Brain pericyte (primary cell): ENCODE results near the gene DNASE1L3.
A peak's percentile ranks its signal among the peaks of the same experiment; 100 is the strongest.
"Not testable (repeated sequence)": the region's sequence is repeated elsewhere in the genome, so short reads cannot be mapped to it uniquely, and the experiment has no call there.

Source experiments
- DNase-seq: peaks from one replicate; pipeline ENCODE4 v3.0.0-alpha.2; 2012; ENCODE audit warnings: low read depth, low spot score

Gene DNASE1L3

DNA sequence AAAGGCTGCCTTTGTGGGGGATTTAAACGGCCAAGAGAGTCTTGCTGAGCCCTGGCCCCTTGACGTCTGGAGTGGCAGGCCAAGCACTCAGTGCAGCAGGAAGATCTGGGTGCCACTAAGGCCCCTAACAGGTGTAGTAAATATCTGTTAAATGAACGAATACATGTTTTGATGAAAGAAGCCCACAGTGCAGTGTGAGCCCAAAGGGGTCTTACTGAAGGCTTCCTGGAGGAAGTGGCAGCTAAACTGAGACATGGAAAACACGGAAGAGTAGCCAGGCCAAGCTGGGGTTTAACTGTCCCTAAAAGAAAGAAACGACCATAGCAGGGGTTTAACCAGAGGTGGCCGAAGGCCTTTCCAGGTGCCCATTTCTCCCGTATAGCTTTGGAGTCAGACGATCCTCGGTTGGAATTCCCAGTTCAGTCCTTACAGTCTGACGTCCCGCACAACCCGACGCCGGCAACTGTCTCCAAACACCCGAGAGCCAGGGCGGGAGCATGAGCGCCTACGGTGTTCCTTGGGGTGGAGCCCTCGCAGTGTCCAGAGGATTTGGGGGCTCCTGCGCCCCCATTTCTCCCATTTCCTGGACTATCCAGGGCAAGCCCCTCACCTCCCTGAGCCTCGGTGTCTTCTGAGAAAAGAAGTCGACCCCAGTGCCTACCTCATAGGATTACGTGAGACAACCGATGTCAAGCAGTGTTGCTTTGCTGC, 25.9 kb upstream of the DNASE1L3 start:
- DNase-seq, result no peak

DNA sequence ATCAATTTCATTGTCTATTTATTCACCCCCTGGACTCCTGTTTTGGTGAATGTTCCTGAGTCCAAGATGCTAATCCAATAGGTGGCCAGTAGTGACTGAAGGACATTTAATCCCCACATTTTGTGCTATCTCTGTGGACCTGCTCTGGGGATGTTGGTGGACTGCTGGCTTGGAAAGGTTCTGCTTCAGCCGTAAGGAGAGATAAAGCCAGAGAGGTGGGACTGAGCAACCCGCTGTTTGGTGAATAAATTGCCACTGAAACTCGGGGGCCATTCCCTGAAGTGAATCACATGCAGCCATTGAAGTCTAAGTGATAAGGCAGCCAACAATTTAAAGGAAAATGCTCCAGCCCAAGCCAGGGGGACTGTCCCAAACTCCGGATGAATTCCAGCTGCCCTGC, 25.2 kb upstream of the DNASE1L3 start:
- no peak for DNase-seq

DNA sequence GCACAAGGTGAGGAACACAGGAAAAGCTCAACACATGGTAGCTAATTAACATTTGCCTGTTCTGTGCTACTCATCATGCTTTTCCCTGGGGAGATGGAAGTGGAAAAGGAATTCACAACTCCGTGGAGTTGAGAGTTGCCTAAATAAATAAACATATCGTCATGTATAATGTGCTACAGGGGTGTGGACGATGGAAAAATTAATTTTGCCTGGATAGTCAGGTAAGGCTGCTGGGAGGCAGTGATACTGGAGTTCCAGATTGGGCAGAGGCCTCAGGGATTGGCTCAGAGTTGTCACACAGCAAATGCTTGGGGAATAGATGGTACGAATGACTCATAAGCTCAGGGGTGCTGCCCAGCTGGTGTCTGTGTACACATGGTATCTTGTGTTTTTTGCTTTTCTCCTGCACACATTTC, 23.8 kb upstream of the DNASE1L3 start:
- no peak for DNase-seq

DNA sequence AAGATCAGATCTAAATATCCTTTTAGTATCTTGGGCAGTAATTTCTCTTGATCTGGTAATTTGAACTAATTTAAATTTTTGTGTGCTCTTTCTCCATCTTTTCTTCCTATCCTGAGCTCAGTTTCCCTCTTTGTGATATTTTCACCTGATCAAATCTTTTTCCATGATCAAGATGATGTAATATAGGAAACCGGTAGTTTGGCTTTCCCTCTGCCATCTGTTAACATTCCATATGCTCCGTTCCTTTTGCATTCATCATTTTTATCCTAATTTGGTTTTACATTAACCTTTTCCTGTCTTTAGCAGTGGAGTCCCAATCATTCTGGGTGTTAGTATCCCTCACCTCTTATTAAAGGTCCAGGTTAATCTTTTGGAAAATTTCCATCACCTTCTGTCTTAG, 20.9 kb upstream of the DNASE1L3 start:
- no peak for DNase-seq

DNA sequence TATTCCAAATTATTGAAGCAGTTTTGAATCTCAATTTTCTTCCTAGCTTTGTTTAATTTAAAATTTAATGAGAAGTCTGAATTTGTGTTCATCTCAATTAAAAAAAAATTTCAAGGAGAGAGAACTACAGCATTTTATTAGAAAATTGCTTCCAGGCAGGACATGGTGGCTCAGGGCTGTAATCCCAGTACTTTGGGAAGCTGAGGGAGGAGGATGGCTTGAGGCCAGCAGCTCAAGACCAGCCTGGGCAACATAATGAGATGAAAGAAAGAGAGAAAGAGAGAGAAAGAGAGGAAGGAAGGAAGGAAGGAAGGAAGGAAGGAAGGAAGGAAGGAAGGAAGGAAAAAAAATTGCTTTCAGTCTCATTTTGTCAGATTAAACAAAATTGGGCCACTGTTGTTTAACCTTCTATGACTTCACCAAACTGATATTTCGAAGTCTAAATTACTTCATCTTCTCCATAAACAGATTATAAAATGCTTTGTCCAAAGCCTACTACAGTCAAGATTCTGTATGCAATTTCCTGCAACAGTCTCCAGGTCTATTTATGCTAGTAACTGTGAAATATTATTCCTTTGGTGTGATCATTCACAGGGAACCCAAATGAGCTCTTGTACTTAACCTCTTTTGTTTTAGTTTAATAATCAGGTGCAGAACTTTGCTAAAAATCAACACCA, 20.2 kb upstream of the DNASE1L3 start:
- DNase-seq, result no peak

DNA sequence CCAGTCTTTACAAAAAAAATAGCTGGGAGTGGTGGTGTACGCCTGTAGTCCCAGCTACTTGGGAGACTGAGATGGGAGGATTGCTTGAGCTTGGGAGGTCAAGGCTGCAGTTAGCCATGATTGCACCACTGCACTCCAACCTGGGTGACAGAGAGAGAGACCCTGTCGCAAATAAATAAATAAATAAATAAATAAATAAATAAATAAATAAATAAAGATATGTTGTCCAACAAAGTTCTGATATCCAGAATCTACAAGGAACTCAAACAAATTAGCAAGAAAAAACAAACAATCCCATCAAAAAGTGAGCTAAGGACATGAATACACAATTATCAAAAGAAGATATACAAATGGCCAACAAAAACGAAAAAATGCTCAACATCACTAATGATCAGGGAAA, 17.2 kb upstream of the DNASE1L3 start:
- not testable (repeated sequence) for DNase-seq

DNA sequence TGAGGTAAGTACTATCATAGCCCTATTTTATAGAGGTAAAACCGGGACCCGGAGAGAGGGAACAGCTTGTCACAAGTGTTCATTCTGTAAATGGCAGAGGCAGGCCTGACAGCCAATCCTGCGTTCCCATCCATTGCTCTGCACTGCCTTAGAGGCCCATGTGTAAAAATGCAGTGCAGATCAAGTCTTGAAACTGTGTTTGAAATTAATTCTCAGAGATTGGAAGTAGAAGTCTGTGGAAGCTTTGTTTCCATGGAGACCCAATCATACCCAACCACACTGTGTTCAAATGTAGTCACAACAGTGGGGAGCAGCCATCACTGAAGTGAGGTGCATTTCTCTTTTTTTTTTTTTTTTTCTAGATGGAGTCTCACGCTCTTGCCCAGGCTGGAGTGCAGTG, 13.1 kb upstream of the DNASE1L3 start:
- no peak for DNase-seq

DNA sequence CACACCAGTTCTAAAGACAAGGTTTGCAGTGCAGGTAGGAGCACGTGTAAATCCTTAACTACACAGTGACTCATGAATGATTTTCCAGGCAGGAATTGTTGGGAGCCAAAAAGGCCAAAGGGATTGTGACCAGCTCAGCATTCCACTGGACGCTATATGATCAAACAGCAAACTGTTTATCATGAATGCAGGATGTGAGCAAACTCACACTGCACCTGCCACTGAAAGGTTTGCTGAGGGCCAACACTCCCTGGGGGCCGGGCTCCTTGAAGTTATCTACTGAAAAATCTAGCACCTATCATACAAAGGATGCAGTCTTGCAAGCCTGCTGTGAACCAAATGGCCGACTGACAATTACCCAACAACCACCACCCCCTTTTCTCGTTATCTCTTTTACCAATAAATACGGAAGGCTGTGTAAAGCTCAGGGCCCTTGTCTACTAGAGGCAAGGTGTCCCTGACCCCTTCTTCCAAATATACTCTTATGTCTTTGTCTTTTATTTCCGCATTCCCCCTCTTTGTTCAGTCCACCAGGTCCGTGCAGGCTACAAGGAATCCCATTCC, 11.5 kb upstream of the DNASE1L3 start:
- no peak for DNase-seq

DNA sequence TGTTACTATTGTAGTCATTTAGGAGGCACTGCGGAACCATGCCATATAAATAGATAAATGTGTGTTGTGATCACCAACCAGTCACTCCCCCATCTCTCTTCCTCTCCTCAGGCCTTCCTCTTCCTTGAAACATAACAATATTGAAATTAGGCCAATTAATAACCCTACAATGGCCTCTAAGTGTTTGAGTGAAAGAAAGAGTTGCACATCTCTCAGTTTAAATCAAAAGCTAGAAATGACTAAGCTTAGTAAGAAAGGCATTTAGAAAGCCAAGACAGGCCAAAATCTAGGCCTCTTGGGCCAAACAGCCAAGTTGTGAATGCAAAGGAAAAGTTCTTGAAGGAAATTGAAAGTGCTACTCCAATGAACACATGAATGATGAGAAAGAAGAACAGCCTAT, 8.1 kb upstream of the DNASE1L3 start:
- DNase-seq, result no peak

DNA sequence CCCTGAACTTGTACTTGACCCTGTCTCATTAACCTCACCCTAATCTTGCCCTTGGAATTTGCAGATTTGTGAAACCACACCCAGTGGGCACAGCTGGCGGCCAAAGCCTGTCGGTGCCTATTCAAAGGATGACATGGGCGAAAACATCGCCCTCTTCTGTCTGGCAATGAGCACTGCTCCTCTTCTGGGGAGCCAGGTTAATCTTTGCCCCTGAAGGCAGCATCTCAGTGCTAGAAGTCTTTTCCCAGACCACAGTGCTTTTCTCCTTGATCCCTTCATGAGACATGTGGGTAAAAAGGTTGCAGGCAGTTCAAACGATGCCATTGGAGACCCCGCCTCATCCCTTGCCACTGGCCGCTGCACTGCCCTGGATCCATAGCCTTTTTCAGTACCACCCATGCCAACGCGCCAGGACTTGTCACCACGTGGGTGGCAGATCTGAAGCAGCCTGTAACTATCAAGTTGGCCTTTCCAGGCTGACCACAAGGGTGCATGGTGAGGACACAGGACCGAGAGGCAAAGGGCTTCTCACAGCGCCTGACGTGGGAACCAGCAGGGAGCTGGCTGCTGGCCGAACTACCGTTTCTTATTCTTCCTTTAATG, 6.5 kb upstream of the DNASE1L3 start:
- DNase-seq, result peak; percentile 68

DNA sequence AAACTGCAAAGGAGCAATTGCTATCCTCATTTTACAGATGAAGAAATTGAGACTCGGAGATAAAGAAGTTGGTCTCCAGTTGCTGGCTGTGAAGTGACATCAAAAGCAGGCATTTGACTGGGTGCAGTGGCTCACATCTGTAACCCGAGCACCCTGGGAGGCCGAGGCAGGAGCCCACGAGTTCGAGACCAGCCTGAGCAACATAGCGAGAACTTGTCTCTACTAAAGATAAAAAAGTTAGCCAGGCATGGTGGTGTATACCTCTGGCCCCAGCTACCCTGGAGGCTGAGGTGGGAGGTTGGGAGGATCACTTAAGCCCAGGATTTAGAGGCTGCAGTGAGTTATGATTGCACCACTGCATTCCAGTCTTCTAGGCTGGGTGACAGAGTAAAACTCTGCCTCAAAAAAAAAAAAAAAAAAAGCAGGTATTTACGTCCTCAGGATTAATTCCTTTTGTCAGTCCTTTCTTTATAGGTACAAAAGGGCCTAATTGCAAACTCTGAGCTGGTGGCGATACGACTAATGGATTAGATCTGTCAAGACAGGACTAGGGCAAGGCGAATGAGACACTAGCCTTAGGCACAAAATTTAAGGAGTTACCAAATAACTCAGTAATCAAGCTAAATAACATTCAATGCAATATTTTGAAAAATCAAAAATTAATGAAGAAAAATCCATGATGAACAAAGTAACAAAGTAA, 5.9 kb upstream of the DNASE1L3 start:
- no peak for DNase-seq

DNA sequence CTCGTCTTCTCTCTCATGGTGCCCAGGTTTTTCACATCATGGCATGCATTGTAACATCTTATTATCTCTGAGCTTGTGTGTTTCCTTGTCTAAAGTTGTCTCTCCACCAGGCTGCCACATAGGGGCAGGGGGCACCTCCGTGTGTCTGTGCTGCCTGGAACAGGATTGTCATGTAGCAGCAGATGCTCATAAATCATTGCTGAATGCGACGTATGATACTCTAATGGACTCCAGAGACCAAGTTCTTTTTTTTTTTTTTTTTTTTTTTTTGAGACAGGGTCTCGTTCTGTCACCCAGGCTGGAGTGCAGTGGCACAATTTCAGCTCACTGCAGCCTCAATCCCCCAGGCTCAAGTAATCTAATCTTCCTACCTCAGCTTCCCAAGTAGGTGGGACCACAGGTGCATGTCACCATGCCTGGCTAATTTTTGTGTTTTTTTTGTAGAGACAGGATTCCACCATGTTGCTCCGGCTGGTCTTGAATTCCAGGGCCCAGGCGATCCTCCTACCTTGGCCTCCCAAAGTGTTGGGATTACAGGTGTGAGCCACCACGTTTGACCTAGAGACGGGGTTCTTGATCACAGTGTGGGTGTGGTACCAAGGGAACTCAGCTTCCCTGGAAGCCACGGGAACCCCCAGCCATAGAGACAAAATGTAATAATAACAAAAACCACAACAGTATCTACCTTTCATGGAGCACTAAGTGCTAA, 4.7 kb upstream of the DNASE1L3 start:
- no peak for DNase-seq

DNA sequence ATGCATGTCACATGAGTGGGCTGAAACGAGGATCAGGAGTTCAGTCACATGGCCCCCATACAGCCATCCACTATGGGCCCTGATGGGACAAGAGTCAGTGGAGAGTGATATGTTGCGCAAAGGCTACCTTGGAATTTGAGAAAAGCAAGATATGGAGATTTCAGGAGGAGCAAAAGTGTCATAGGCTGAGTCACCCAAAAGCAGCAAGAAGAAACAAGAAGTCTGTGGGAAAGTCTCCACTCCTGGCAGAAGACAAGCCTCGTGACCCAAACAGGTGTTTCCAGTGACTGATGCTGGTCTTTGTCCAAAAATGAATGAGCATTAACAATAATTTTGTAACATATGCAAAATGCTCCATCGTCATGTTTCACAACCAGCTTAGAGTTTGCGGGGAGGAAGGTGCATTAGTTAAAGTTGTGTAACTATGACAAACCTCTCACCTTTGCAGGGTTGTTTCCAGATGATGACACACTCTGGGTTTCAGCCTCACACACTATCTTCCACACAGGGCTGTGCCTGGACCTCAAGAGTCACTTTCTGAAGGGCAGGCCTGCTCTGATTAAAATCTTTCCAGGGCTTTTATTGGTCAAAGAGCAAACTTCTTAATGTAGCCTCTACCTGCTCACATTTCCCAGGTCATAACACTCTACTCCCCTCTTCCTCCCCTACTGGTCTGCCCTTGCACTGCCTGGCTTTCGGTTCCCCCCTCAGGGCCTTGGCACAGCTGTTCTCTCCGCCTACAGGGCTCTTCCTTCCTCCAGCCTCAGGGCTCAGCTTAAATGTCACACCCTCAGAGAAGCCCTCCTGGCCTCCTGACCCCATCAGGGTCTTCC, 3.9 kb upstream of the DNASE1L3 start:
- DNase-seq, result no peak

DNA sequence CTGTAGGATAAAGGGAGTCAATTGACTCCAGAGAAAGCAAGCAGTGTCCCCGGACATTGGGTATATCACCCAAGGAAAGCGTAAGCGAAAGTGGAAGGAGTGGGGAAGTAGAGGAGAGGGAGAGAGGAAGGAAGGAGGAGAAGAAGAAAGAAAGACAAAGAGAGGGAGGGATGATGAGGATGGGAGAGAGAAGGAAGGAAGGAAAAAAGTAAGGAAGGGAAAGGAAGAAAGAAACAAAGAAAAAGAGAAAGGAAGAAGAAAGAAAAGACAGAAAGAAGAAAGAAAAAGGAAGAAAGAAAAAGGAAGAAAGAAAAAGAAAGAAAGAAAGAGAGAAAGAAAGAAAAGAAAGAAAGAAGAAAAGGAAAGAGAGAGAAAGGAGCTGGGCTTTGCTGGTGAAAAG, 839 bp downstream of the DNASE1L3 start:
- no peak for DNase-seq

DNA sequence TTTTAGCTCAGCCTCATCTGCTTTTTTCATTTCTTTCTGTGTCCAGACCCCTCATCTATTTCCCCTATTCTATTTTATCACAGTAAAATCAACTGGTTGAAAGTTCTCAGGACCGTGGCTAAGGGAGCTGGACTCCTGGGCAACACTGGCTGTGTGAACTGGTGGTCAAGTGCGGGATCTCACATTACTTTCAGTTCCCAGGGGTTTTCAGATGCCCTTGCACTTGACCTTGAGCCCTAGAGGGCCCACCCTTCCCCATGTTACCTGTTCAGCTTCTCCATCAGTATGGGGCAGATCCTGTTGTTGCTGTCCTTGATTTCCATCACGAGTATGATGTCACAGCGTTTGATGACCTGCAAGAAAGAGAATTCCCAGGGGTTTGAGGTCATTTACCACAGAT, 2.8 kb downstream of the DNASE1L3 start:
- DNase-seq, result no peak

DNA sequence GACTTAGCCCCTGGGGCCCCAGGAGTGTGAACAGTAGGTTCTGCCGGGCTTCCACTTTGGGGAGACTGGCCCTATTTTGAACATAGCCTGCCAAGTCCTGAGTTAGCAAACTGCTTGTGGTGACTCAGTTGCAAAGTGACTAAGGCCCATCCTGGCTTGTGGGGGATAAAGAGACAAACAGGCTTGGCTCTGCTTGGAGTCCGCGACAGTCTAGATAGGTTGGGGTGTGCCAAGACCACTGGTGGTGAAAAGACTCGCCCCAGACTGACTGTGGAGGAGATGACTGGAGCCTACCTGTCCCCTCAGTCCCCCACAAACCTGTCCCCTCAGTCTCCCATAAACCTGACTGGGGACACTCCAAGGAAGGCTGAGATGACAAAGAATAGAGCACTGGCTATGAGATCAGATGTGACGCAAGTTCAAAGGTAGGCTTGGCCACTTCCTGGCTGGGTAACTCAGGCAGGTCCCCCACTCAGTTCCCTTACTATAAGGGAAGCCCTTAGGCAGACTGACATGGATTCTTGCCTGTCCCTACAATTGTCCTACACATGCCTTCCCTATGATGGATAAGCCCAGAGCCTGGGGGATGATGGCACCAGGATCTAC, 4.3 kb downstream of the DNASE1L3 start:
- no peak for DNase-seq

DNA sequence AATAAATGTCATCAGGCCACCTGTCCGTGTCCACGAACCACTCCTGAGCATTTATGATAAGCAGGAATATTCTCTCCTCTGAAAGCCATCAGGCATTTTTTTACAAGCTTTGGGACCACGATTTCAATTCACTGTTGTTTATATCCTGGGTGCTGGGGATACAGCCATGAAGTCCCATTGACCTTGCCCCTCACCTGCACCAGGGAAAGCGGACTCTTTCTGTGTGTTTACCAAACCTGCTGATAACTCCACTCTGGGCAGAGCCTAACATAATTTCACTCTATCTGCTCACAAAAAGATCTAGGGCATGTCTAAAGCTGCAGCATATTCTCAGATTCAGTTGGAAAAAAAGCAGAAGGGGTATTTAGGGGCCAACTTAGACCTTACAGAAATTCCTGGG, 4.8 kb downstream of the DNASE1L3 start:
- DNase-seq, result no peak

DNA sequence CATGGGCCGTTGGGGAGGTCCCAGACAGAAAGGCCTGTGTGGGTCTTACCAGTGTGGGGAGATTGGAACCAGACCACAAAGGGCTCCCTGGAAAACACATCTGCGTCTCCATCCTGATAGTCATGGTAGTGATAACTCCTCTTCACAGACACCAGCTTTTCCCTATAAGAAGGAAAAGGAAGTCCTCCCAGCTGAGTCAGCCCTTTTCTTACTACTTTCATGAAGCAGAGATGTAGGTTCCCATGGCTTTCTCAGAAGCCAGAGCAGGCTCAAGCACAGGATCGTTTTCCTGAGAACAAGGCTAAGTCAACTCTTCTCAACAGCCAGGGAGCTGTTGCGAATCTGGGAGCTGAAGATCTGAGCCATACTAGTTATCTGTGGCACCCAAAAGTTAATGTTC, 6.1 kb downstream of the DNASE1L3 start:
- DNase-seq, result no peak

DNA sequence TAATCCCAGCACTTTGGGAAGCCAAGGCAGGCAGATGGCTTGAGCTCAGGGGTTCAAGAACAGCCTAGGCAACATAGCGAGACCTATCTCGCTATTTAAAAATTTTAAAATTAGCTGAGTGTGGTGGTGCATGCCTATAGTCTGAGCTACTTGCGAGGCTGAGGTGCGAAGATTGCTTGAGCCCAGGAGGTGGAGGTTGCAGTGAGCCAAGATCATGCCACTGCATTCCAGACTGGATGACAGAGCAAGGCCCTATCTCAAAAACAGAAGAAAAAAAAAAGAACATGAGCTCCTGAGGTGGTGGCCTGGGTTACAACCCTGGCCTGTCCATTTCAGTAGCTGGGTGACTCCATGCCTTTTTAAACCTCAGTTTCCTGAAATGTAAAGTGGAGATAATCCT, 7.2 kb downstream of the DNASE1L3 start:
- no peak for DNase-seq

DNA sequence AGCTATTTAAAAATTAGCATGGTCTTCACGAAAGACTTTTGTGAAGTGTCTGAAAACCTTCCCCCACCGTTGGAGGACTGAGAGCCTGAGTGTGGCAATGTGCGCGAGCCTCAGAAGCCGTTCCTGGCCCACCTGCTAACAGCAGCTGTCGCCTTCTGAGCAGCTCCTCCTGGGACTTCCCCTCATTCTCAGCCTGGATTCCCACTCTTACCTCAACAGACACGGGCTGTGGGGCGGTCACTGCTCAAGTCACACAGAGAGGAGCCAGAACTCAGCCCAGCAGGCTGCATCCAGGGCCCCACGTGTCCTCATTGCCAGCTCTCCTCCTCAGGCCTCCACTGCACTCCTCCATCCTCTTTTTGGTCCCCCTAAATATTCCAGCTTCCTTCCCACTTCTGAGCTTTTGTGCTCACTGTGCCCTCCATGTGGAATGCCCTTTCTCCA, 7.8 kb downstream of the DNASE1L3 start:
- no peak for DNase-seq
